Activated T-cell treated with anti-CD3 and anti-CD28 coated beads, Interleukin-2, amount 50 U/mL, for 1 hour (primary cell): ENCODE measurements around the gene FLNB.
"Not testable (repeated sequence)": the region's sequence is repeated elsewhere in the genome, so short reads cannot be mapped to it uniquely, and the experiment has no call there.

Experiments
- DNase-seq: peaks from one replicate; pipeline ENCODE4 v3.0.0-alpha.2; 2020

FLNB gene

DNA sequence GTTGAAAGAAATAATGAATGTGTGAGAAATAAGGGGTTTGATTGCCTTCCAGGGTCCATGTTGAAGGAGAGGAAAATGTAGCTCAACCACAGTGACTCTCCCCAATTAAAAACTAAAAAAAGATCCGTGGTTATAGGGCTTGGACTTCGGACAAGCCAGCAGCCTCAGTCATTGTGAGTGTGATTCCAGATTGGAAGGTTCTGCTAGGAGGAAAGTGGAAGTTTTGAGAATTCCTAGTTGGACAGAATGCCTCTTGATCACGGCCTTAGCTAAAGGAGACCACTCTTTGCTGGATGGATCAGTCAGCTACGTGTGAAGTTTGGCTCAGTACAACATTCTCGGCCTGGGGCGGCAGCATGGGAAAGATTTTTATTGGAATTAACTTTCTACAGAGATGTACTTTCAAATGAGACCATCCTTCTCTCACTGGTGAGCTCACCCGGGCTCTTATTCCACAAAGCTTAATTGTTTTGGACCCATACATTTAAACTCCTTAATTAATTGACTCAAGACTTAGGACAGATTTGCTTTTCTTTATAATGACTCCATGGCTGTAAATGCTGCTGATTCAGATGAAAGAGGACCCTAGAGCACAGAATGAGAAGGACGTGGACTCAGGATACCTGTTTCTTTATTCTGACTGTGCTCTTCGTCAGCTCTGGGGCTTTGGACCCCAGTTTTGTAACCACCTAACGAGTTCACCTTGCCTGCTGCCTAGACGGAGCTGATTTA, 27.5 kb downstream of the FLNB start:
- no peak for DNase-seq

- no peak for DNase-seq
These were observed 28.2 kb downstream of the FLNB start for GRCh38 chr3:58036293-58037032.

- DNase-seq, result no peak
These were observed 29.1 kb downstream of the FLNB start for GRCh38 chr3:58037141-58037910.

DNA sequence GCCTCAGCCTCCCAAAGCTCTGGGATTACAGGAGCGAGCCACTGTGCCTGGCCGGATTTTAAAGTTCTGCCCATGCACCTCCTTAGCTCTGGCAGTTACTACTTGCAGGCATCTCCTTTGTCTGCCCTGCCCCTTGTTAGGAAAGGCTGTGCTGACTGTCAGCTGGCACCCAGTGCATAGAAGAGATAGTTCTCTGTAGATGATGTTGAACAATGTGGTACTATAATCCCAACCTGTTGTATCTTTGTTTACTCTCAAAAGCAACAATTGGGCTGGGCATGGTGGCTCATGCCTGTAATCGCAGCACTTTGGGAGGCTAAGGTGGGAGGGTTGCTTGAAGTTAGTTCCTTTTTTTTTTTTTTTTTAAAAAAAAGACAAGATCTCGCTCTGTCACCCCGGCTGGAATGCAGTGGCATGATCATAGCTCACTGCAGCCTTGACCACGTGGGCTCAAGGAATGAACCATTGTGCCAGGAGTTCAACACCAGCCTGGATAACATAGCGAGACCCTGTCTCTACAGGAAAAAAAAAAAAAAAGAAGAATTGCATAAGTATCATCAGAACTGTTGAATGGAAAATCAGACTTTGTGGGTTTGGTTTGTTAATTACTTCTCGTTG, 30.6 kb downstream of the FLNB start:
- no peak for DNase-seq

- DNase-seq, result no peak
These were observed 31.4 kb downstream of the FLNB start for GRCh38 chr3:58039601-58040000.

DNA sequence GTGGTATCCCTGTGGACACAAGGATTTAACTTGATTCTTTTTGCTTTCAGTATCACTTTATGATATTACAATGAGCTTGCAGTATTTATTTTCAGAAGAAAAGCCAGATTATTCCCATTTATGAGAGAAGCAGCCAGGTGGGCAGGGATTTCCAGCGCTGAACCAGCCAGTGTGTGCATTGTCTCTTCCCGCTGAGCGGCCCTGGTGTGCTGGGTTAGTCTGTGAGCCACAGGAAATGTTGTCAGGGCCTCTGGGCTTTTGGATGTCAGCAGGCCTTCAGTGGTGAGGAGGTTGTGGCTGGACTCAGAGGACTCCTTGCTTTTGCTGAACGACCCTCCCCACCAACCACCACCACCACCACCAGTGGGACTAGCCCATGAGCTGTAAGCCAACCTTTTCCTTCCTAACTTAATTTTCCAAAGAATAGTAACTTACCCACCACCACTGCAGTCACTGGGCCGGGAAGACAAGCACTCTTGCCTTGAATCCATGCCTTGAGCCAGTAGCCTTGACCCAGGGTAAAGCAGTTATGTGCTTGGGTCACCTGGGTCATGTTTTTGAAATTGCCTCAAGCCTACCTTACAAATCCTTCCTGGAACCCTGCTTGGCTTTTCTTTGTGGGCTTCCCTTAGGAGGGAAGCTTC, 33.1 kb downstream of the FLNB start:
- DNase-seq, result no peak

DNA sequence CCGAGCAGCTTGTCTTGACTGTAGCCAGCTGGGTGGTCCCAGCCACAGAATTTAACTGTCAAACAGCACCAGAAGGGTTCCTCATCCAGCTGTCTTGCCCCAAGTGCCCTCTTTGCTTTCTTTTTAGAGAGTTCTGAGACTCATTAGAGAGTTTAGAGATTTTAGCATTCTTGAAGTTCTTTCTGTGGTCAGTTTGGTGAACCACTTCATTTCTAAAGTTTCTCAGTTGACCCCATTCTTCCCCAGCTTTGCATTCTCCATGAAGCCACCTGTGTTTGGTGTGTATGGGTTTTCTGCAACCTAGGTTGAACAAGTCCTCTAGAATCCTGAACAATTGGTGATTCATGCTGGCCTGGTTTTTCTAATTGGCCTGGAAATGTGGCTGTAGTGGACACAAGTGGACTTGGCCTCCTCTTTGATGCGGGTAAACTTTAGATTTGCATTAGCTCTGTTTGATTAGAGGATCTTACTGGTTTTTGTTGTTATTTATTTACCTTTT, 33.7 kb downstream of the FLNB start:
- DNase-seq, result no peak

DNA sequence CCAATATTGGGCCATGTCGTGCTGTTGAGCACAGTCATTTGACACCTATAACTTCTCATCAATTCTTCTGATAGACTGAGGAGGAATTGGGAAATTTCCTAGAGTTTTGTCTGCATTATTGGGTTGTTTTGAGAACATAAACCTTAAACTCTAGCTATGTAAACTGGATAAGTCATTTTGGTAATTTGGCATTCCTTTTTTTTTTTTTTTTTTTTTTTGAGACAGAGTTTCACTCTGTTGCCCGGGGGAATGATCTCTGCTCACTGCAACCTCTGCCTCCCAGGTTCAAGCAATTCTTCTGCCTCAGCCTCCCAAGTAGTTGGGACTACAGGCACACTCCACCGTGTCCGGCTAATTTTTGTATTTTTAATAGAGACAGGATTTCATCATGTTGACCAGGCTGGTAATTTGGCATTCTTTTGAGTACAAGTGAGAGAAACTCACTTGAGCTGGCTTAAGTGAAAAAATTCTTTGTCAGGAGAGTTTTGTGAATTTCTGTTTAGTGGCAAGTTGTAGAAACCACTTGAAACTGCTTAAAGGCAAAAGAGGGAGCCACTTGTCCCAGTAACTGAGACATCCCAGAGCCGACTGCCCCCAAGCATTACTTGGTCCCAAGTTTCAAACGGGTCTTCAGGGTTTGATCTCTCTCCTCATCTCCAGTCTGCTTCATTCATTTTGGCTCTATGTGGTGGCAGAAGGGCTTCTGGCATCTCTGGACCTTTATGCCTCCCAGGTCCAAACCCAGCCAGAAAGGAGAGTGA, 34.9 kb downstream of the FLNB start:
- DNase-seq, result no peak

- DNase-seq, result no peak
These were observed 35.7 kb downstream of the FLNB start for GRCh38 chr3:58043933-58044332.

DNA sequence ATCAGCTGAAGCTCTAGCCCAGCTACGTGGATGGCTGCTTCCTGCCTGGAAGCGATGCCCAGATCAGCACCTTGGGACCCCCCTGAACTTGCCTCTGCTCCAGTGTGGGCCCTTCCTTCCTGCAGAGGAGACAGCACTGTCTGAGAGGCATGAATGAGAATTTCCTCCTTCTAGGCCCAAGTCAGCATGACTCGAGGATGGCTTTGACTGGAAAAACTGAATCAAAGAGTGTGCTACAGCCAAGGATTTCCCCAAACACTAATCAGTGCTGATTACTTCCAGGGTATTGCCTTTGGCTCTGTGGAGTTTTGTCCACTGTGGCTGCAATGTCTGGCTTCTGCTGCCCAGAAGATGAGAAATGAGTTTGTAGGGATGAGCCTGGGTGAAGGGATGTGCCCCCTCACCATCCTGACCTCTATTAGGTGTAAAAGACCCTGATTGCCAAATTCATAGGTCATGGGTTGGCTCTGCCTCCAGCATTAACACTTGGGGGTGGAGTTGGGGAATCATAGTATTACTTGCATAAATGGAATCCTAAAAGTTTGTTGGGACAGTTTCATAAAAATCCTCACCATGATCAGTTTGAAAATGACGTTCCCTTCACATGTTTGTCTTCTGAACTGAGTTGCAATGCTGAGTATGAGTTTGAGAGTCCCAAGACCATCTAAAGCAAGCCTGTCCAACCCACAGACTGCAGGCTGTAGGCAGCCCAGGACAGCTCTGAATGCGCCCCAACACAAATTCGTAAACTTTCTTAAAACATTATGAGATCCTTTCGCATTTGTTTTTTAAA, 36.7 kb downstream of the FLNB start:
- DNase-seq, result no peak

DNA sequence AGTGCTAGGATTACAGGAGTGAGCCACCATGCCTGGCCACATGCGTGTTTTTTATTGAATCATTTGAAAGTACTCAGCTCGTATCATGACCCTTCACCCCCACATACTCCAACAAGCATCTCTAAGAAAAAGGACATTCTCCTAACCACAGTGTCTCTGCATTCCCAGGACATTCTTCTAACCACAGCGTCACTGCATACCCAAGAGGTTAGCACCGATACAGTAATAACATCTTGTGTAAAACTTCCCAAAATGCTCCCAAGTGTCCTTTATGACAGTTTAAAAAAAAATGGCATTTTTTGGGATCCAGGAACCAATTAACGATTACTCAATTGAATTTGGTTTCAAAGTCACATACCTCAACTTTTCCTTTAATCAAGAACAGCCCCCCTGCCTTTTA, 39.6 kb downstream of the FLNB start:
- DNase-seq, result no peak

- no peak for DNase-seq
These were observed 40.1 kb downstream of the FLNB start for GRCh38 chr3:58048301-58048700.

DNA sequence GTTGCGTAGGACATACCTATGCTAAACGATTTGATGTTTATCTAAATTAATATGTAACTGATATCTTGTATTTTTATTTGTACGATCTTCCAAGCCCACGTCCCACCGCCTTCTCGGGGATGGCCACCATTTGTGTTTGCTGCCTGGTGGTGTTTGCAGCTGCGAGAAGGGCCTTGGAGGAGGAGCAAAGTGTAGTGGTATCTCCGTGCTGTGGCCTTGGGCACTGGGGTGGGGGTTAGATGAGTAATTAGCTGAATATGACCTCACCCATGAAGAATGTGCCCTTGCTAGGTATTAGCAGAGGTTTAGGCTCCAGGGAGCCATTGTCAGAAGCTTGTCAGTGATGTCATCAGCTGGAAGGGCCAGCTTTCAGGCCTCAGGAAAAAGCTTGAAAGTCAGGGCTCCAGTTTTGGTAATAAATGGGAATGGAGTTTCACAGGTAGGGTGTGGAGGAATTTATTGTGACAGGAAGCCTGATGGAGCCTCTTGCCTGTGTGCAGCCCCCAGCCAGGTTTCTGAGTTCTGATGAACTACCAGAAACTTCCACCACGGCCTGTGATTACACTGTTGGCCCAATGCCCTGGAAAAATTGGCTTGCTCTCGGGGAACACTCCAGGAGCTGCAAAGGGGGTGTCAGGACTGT, 41.0 kb downstream of the FLNB start:
- DNase-seq, result no peak

GRCh38 chr3:58051196-58051595, 43.0 kb downstream of the FLNB start:
- no peak for DNase-seq

DNA sequence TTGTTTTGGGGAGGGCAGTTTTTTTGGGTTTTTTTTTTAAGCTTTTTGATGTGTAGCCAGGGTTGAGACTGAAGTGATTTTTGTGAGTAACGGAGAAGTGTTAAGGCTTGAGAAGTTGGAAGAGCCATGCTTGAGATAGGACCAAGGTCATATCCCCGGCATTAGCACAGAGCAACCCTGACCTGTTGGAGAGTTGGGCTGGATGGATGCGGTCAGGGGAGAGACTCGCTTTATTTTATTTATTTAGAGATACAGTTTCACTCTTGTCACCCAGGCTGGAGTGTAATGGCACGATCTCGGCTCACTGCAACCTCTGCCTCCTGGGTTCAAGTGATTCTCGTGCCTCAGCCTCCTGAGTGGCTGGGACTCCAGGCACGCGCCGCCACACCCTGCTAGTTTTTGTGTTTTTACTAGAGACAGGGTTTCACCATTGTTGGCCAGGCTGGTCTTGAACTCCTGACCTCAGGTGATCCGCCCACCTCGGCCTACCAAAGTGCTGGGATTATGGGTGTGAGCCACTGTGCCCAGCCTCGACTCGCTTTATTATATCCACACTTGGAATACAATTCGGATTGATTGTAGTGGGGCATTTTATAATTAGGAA, 43.5 kb downstream of the FLNB start:
- not testable (repeated sequence) for DNase-seq

DNA sequence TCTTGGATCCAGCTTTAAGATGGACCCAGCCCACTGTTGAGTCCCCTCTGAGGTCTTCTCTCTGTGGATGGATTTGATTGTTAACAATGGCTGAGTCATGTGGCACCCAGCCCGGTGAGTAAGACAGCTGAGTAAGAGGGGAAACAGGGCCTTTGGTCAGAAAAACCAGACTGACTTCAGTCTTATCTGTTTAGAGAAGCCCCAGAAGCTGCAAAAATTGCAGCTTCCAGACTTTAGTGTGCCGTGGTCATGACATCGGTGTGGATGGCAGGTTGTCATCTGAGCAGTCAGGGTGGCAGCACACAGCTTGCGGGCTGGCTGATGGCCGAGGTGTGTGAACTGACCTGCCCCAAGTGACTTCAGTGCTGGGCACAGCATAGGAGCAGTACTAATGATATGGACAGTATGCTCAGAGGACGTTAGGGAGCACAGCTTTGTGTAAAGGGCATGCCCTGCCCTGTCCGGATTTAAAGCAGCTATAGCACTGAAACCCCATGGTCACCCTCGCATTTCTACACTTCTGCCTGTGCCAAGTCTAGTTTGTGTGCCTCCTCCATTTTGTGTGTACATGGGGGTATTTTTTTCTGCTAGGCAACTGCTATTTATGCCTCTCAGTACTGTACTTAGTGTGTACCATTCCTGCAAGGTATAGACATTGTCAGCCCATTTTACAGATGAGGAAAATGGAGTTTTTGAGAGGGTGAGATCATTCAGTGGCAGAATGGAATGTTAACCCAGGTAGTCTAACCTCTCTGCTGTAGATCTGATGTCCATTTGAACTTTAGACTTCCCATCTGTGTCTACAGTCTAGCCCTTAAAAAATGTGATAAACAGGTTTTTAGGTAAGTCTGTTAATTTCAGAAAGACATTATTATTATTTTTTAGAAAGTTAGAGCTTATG, 44.4 kb downstream of the FLNB start:
- no peak for DNase-seq

- DNase-seq, result no peak
These were observed 46.4 kb downstream of the FLNB start for GRCh38 chr3:58054652-58055051.

DNA sequence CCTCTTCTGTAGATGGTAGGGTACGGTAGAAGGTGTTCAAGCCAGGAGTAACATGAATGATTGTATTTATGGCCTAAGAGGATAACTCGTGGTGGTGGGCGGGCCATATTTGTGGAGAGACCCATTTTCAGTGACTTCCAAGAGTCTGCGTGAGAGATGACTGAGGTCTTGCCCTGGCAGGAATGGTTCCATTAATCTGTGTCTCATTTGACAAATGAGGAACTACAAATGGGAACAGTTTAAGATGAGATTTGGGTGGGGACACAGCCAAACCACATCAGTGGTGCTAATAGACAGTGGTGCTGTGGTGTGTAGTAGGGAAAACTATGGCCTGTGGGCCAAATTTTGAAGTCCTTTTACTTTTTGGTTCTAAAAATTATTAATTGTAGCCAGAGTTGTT, 47.1 kb downstream of the FLNB start:
- no peak for DNase-seq

GRCh38 chr3:58055891-58056290, 47.7 kb downstream of the FLNB start:
- not testable (repeated sequence) for DNase-seq
